ENCODE results near the gene KCNH1.
A peak's percentile ranks its signal among the peaks of the same experiment; 100 is the strongest.

The KCNH1 gene

DNA sequence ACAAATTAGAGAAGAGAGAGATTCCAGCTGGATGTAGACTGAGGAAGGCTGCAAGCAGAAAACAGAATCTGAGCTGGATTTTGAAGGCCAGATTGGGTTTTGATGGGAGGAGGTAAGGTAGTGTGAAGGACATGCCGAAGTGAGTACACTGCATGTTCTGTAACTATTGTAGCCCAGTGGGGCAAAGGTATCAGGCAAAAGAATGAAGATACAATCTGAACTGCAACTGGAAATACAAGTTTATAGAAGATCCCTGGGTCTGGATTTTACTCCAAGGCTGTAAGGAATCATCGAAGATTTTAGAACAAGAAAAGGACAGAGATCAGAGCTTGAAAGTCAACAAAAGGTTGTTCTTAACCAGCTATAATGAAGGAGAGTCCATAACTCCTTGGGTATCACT lies 382.0 kb downstream of the KCNH1 start:
- no peak for DNase-seq (ENCODE audit: low read depth)

DNA sequence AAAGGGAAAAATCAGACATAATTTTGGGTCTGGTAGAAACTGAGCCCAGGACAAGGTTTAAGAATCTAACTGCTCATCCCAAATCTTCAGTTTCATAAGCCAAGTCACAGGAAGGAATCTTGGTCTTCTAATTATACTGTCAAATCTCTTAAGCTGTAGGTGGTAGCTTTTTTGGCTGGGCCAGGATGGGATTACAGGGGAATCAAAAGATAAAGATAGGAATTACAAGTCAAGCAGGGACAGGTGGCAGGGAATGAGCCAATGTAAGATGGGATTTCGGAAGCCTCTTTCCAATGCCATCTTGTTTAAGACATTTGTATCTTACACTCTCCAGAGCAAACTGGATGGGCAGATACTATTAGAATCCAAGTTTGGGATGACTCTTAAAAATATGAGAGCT lies 383.5 kb downstream of the KCNH1 start:
- DNase-seq (ENCODE audit: low read depth) = no peak

DNA sequence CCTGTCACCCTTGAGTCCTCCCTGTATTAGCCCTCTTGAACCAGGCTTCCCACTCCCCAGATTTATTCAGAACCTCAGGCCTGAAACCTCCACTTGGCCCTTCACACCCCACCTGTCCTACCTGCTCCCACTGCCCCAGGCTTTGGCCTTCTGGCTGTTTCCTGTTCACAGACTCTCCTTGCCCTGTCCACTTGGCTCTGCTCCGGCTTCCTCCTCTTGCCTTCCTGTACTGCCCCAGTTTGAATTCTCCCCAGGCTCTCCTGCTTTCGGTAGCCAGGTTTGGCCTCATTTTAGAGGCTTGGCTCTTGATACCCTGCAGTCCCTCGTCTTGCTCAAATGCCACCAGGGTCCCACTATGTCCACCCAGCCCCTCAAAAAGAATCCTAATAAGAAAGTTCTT lies 385.2 kb downstream of the KCNH1 start:
- no peak for DNase-seq (ENCODE audit: low read depth)

DNA sequence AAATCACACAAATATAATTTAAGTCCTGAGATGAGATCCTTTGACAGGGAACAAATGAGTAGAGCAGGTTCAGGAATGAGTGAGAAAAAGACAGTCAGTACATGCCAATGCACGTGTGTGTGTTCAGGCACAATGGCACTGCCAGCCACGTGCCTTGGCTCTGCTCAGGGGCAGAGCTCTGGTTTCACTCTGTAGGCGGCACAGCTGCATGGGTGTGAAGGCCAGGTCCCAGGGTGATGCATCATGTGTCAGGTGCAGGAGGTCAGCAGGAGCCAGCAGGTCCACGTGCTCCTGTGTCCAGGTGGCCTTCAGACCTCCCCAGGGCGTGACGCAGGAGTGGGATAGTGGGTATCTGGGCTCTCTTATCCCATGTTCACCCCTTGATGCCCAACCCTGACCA lies 386.1 kb downstream of the KCNH1 start:
- DNase-seq (ENCODE audit: low read depth) = no peak

DNA sequence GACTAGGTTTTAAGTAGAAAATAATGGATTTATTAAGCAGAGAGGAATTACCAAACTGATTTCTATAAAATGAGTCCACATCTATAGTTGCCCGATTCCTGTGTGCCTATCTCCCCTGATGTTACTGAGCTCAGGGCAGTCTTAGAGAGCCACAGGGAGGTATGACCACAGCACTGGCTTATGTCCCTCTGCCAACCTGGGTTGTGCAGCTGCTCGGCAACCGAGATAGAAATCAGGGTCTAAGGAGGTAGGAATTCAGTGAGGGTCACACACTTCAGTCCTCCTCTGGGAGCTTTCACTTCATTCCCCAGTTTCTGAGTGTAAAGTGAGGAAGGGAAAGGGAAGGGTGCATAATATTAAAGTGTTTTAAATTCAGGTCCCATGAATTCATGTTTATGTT lies 386.8 kb downstream of the KCNH1 start:
- no peak for DNase-seq (ENCODE audit: low read depth)

DNA sequence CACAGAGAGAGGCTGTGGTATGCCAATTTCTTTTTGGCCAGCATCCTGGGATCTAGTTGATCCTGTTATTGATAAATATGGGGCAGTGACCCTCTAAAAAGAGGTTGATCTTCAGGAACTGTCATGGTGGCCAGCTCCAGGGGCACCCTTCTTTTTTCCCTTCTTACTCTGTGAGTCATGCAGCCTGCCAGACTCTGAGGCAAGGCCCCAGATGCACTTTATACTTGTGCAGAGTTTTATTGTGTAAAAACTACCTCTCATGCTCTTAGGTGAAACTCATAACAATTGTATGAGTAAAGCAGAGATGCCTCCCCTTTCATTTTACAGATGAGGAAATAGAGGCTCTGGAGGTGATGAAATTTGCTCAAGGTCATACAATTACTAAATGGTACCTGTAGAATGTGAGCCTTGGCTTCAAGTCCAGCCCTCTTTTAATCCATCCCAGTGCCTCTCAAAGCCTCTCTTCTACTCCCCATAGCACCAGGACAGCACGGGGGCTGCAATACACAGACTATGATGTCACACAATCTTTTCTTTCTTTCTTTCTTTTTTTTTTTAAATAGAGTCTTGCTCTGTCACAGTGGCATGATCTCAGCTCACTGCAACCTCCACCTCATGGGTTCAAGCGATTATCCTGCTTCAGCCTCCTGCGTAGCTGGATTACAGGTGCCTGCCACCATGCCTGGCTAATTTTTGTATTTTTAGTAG lies 387.8 kb downstream of the KCNH1 start:
- no peak for DNase-seq (ENCODE audit: low read depth)

DNA sequence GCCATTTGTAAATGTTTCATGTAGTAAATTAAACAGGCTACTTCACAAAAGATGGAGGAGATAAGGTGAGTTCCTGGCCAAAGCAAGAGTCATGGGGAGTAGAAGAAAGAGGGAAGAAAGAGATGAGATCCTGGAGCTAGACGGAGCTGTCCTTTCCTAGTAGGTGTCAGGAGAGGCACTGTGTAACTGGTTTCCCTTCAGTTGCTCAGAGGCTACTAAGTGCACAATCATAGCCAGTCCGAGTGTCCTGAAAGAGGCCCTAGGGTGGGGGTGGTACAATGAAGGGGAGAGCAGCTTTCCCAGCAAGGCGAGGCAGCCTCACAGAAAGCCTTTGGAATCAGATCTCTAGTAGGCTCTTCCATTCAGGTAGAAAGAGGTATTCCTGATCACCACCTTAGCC lies 390.9 kb downstream of the KCNH1 start:
- DNase-seq (ENCODE audit: low read depth) = no peak

DNA sequence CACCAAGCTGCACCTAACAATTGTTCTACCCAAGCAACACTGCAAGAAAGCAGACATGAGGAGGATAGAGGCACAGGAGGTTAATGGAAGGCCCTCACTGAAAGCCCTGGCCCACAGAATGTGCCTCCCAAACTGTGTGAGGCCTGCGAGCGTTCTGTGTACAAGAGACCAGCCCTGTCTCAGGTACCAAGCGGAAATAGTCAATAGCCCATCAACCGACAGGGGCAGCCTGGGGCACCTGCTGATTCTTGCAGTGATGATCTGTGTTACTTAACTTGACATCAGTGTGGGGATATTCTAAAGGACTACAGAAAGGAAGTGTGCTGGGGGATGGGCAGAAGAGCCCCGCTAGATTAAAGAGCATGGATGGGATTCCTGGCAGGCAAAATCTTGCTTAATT lies 392.4 kb downstream of the KCNH1 start:
- no peak for DNase-seq (ENCODE audit: low read depth)

DNA sequence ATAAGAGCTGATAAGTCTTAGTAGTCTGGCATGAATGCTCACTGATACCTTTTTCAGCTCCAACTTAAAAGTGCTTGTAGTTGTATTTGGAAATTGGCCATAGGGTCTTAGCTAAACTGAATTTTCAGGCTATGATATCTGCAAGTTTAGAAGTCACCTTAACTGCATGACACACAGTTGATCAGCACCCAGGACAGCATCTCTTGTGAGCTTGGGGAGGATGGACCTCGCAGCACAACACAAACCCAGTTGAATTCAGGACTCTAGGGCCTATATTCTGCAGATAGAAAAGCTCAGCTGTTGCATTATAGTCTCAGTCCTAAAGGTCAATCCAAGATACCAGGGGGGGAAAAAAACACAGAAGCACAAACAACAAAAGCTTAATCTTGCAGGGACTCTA lies 394.3 kb downstream of the KCNH1 start:
- no peak for DNase-seq (ENCODE audit: low read depth)

DNA sequence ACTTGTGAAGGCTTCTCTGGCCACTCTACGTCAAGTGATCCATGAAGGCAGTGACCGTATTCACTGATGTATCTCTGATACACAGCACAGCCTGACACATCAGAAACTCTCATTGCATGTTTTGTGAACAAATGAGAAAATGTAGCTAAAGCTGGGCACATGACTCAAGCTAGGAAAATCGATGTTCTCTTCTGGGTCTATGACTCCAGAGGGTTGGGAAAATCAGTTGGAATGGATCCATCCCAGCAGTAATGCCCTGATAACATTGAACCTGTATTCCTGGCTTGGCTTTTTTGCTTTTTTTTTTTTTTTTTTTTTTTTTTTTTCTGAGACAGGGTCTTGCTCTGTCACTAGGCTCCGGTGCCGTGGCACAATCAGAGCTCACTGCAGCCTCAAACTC lies 395.7 kb downstream of the KCNH1 start:
- DNase-seq (ENCODE audit: low read depth) = no peak

DNA sequence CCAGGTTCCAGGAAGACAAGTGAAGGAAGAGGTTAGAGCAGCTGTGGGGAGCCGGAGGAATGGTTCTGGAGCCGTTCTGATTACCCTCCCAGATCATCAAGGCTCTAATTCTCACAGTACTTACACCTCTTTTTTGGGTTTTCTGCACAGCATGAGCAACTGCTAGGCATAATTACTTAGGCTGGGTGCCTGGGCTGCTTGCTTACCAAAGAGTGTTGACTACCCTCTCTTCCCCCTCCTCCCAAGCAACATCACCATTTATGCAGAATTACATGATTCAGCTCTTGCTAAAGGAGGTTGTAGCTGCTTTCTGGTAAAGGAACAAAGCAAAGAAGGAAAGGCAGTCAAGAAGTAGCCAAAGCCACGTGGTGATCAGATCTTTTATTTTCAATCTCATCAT lies 397.2 kb downstream of the KCNH1 start:
- no peak for DNase-seq (ENCODE audit: low read depth)

DNA sequence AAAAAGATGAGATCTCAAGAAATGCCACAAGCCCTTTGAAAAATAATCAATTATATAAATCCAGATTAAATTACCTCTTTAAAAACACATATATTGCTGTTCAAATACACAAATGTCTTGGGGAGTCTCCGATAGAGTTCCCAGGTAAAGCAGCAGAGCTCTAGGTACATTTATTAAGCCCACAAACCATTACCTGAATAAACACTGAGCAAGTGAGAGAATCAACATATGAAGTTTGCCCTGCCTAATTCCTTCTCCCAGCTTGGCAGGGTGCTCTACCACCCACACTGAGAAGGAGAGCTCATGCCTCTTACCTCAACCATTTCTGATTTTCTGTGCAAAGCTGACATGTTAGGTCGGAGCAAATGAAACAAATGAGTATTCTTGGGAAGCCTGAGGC lies 402.4 kb downstream of the KCNH1 start:
- no peak for DNase-seq (ENCODE audit: low read depth)

DNA sequence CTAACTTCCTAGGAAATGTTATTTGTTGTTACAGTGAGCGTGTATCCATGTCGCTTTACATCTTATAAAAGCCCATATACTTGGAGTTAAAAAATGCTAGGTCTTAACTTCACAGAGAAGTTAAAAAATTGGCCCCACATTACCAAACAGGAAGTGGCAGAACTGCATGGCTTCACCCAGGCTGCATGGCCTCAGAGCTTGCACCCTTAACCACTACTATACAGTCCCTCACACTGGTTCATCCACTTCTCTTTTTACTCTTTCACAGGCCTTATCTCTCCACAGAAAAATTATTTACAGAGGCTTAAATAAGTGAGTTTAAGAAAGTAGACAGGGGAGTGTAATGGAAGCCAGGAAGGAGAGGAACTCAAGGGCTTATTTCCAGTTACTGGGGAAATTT lies 402.8 kb downstream of the KCNH1 start:
- DNase-seq (ENCODE audit: low read depth) = no peak

DNA sequence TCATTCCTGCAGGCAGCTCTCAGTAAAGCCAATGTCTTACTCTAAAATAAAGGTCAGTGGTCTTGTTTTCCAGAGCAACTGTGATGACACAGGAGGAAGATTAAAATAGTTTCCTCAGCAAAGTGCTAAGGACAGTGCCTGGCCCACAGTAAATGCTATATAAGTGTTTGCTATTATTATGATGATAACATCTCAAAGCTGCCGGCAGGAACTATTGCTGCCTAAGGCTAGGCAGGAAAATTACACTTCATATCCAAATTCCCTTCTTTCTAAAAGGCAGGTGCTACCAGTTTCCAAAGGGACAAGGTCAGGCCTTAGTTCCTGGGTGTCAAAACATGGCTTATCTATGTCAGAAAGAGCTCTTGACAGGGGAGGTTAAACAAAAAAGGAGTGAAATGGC lies 403.9 kb downstream of the KCNH1 start:
- no peak for DNase-seq (ENCODE audit: low read depth)

DNA sequence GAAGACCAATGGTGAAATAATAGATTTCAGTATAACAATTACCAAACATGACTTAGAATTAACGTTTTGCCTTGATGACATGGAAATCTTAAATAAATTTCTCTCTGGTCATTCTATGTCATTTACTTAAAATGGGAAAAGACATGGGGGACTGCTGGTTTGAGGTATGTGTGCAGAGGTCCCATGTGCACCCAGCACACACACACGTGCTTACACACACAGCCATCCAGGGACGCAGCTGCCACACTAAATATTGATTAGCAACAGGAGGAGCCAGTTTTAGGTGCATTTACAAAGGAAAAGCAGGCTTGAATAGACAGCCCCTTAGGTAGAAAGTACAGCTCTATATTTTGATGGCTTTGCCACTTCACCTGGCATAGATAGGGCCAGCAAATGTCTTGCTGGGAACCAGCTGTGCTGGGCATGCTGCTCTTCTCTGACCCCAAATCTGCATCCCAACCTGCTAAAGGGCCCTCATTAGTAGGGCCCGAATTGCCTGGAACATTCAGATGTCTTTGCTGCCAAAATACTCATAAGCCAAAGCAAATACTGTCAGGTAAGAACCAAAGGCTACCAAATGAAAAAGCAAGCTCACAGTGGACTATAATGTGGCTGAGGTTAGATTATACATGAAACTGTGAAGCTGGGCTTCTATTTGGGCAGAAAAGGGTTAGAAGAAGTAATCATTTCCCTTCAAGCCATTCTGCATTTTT lies 405.4 kb downstream of the KCNH1 start:
- no peak for DNase-seq (ENCODE audit: low read depth)

DNA sequence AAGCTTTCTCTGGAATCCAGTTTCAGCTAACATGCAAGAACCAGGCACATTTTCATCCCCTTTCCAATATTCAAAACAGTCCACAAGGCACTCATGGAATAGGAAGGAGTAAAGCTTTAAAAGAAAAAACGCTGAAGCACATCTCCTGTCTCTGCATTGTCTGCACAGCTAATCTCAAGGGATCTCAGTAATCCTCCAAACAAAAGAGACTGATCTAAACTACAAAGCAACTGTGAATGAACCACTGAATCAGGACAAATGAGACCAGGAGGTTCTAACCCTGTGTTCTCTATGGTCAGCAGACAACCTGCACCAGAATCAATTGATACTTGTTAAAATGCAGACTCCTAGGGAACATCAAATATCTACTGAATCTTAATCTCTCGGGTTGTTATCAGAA lies 406.2 kb downstream of the KCNH1 start:
- no peak for DNase-seq (ENCODE audit: low read depth)

DNA sequence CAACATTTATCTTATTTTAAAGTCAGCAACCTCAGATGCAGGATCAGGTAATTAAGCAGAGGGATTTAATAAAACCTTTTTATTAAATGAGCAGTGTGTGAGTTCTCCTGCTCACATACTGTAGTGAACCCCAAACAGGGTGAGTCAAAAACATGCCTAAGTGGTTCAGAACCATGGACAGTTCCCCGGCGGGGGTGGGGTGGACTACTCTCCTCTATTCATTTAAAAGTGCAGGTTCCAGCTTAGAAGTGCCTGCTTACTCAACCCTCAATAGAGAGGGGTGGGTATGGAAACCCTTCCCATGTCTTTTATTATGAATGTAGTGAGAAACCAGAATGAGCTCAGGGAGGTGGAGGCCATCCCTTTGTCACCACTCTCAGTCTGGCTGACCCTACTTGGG lies 407.3 kb downstream of the KCNH1 start:
- peak; percentile 11 for DNase-seq (ENCODE audit: low read depth)

DNA sequence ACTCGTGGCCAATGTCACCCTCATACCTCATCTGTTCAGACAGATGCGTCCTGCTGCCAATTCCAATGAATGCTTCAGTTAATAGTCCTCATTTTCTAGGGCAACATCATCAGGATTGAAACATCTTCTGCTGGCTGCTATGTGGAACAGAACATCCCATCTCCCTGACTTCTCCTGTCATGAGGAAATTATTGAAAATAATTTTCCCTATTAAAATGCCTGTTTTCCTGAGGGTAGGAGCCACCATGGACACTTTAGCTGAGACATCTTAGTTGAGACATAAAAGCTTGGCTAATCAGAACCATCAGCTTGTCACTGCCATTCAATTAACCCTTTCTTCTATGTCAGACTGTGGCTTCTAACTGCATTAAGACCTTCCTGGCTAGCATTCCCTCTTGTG lies 409.2 kb downstream of the KCNH1 start:
- DNase-seq (ENCODE audit: low read depth) = no peak

DNA sequence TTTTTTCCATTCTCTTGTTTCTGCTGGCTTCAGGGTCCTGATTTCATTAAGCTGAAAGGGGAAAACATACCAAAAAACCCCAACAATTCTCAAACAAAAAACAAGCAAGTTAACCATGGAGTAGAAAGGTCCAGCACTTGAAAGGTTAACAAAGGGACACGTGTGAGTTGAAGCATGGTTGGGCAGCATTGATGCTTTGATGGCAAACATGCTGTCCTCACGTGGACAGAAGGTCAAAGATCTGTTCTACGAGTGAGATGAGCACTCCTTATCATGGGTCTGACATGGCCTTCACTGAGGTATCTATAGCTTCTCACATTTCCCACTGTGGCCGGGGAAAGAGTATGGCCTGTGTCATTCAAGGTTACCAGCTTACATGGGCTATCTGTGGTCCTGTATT lies 410.3 kb downstream of the KCNH1 start:
- no peak for DNase-seq (ENCODE audit: low read depth)

DNA sequence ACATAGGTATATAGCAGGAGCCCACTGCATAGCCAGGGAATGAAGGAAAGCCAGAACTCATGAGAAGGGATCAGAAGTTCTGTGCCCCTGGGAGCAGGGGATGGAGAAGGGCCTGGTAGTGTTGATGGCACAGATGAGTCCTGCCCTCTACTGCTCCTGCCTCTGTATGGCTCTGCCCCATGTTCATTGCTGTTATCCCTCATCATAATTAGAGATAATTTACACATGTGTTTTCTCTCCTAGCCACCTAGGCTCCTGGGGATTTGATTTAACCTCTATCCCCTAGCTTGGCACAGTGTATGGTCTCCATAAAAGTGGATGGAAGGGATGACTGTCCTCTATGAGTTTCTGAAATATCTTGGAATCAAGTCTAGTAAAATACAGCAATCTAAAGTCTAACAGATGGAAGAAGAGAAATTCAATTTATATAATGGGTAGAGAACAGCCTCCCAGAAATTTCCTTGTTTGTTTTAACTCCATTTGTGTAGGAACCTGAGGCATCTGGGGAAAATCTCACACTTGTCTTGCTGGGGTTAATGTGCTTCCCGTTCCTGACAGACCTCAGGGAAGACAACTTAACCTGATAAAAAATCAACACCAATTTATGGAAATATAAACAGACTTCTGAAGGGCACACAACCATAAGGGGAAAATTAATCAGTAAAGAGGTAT lies 411.4 kb downstream of the KCNH1 start:
- no peak for DNase-seq (ENCODE audit: low read depth)

DNA sequence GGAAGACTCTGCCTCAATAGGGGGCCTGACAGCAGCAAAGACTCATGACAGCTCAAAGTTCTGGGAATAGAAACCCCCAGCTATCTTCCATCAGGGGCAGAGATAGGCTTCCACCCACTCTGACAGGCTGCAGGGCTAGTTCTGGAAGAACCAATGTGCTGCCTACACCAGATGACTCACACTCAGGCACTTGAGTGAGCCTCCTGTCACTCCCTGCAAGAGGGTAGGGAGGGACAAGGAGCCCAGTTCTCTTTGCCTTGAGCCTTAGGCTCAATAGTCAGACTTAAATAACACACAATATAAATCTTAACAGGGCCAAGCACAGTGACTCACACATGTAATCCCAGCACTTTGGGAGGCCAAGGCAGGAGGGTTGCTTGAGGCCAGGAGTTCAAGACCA lies 418.9 kb downstream of the KCNH1 start:
- no peak for DNase-seq (ENCODE audit: low read depth)

DNA sequence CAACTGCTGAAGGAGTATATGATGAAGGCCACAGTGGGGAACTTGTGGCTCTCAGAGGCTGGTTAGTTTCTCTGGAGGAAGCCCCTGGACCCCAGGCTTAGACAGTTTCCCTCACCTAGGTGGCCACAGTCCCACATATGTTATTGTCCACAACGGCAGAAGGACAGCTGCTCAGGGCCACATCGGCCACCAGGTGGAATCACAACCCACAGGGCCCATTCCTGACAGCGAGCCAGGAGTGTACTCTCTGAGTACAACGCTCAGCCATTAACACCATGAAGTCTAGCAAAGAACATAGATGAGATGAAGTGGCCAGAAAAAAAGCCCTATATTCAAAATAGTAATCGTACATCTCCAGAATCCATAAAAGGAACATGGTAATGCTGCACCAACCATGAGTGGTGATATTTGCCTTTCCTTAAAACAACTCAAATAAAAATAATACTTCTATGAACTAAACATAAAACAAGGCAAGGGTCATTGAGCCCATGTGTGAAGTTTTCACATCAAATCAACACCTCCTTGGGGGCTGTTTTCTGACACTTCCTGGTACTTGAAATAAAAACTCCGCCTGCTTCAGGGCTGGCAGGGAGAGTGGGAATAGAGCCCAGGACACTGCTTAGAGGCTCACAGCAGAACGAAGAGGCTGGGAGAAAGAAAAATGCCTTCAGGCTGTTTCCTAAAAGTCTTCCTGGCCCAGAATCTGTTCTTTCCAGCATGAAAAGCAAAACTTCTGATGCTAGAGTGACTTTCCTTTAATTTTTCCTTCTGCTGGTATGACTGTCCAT lies 421.9 kb downstream of the KCNH1 start:
- no peak for DNase-seq (ENCODE audit: low read depth)

DNA sequence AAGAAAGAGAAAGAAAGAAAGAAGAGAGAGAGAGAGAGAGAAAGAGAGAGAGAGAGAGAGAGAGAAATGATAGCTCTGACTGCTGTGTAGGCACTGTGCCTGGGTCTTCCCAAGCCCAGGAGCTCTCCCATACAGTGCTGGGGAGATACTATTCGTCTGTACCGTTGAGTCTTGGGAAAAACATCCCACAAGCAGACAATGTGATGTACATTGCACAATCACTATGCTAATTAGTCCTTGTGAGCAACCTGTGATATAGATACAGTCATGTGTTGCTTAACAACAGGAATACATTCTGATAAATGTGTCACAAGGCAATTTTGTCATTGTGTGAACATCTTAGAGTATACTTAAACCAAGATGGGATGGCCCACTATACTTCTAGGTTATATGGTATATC lies 424.2 kb downstream of the KCNH1 start:
- DNase-seq (ENCODE audit: low read depth) = no peak

Measured in activated gamma-delta T cell treated with anti-CD3 and anti-CD28 coated beads, Interleukin-2, amount 50 U/mL, for 16 hours (primary cell).